IPS-15b (cell line): ENCODE data around the gene RAD54L.
"Not testable (repeated sequence)": the region's sequence is repeated elsewhere in the genome, so short reads cannot be mapped to it uniquely, and the experiment has no call there.

Experiments
- H3K27me3 ChIP-seq: one replicate; pipeline ENCODE4 v1.6.1; 2013; ENCODE audit warnings: low read length; ENCODE audit not compliant: control insufficient read depth, insufficient read depth
- H3K36me3 ChIP-seq: one replicate; pipeline ENCODE4 v1.6.1; 2013; ENCODE audit warnings: low read length; ENCODE audit not compliant: control insufficient read depth, insufficient read depth
- H3K4me1 ChIP-seq: one replicate; pipeline ENCODE4 v1.6.1; 2013; ENCODE audit warnings: mild to moderate bottlenecking, low read length; ENCODE audit not compliant: control insufficient read depth, insufficient read depth
- H3K4me3 ChIP-seq: one replicate; pipeline ENCODE4 v1.5.1; 2013; ENCODE audit warnings: low read depth, low read length
- H3K9ac ChIP-seq: one replicate; pipeline ENCODE4 v1.6.1; 2013; ENCODE audit warnings: low read depth, mild to moderate bottlenecking, low read length
- H3K9me3 ChIP-seq: one replicate; pipeline ENCODE4 v1.6.1; 2013; ENCODE audit warnings: mild to moderate bottlenecking, low read length; ENCODE audit not compliant: control insufficient read depth, insufficient read depth

The RAD54L gene

DNA sequence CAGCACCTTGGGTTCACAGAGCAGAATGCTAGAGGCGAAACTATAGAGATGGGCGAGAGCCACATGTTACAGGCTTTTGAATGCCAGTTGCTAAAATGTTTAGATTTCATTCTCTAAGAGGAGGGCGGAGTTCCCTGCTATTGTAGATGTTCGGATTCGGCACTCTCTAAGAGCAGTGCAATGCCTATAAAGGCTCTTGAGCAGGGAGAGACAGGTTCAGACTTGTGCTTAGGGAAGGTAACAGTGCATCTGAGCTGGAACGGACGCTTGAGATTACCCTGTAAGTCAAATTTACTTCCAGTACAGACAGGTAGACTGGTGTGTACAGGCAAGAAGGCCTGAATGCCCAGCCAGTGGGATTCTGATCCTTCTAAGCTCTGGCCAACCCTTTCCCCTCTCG, 29.1 kb upstream of the RAD54L start:
- Histone ChIP-seq H3K4me1 (peaks cover 11% of the 10 kb centered on the region), H3K9ac (no peak overlapping the region), H3K27me3 (no peaks in the 10 kb centered on the region), H3K36me3 (peaks cover 2% of the 10 kb centered on the region), H3K4me3 (no peak overlapping the region), H3K9me3 (no peaks in the 10 kb centered on the region)

GRCh38 chr1:46219551-46220520, 27.7 kb upstream of the RAD54L start:
- Histone ChIP-seq H3K36me3 (peaks cover 2% of the 10 kb centered on the region), H3K4me3 (no peak overlapping the region), H3K27me3 (no peaks in the 10 kb centered on the region), H3K9ac (no peak overlapping the region), H3K4me1 (peaks cover 14% of the 10 kb centered on the region), H3K9me3 (no peaks in the 10 kb centered on the region)

DNA sequence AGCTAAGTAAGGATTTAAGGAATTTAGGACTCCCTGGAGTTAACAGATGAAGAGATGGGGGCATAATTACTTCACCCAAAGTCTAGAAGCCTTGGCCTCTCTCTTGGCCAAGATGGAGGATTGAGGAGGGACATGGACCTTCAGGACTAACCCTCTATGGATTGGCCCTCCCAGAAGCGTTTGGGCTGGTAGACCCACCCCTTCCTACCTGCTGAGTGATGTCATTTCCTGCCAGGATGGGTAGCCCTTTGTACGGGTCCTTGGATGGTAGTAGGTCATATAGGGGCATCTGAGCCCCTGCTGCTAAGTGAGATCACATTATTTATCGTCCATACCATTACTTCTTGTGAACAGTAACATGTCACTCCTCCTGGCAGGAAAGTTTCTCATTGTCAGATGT, 26.8 kb upstream of the RAD54L start:
- H3K9ac ChIP-seq, result no peak overlapping the region
- no peaks in the 10 kb centered on the region for H3K27me3 ChIP-seq
- peaks cover 14% of the 10 kb centered on the region for H3K4me1 ChIP-seq
- H3K4me3 ChIP-seq, result no peak overlapping the region
- no peaks in the 10 kb centered on the region for H3K9me3 ChIP-seq
- H3K36me3 ChIP-seq, result peaks cover 2% of the 10 kb centered on the region

DNA sequence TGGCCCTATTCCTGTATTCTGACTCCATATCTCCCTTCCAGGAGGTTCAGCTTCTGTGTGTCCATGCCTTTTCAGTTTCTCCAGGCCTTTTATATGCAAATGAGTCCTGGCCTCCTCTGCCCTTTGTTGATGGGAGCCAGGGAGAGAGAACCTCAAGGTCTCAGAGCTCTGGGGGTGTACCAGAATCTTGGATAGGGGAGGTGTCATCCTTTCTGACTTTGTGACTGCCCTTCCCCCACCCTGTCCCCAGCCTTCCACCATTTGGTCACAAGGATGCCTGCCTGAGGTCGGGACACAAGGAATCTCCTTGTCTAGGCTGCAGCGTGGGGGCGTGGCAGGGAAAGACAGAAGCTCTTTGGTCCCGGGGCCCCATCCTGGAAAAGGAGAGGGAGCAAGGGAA, 25.8 kb upstream of the RAD54L start:
- Histone ChIP-seq H3K4me1 (peaks cover 14% of the 10 kb centered on the region), H3K9me3 (no peaks in the 10 kb centered on the region), H3K4me3 (no peak overlapping the region), H3K36me3 (peaks cover 2% of the 10 kb centered on the region), H3K9ac (no peak overlapping the region), H3K27me3 (no peaks in the 10 kb centered on the region)

DNA sequence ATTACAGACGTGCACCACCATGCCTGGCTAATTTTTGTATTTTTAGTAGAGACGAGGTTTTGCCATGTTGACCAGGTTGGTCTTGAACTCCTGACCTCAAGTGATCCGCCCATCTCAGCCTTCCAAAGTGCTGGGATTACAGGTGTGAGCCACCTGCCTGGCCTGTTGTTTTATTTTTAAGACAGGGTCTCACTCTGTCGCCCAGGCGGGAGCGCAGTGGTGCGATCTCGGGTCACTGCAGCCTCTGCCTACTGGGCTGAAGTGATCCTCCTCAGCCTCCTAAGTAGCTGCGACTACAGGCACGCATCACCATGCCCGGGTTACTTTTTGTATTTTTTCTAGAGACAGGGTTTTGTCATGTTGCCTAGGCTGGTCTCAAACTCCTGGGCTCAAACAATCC, 24.5 kb upstream of the RAD54L start:
- H3K4me3 ChIP-seq, H3K9me3 ChIP-seq, H3K9ac ChIP-seq, H3K27me3 ChIP-seq, H3K36me3 ChIP-seq: not testable (repeated sequence)
- H3K4me1 ChIP-seq, result peaks cover 14% of the 10 kb centered on the region

DNA sequence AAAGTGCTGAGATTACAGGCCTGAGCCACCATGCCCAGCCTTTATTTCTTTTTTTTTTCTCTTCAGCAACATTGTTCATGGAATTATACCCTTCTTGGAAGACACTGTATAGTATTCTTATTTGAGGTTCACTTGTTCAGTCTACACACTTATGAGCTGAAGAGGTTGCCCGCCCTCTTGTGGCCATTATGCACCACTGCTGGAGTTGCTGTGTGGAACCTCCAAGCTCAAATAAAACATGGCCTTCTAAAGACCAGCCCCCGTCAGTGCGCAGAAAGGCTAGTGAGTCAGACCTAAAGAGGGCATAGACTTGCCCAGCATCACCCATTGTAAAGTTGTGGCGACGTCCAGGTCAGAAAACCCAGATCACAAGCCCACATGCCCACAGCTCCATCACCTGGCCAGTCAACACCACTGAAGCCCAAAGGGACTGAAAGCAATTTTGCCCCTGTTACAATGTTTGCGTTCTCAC, 24.1 kb upstream of the RAD54L start:
- Histone ChIP-seq H3K4me3 (no peak overlapping the region), H3K27me3 (no peaks in the 10 kb centered on the region), H3K9ac (no peak overlapping the region), H3K4me1 (peaks cover 14% of the 10 kb centered on the region), H3K9me3 (no peaks in the 10 kb centered on the region), H3K36me3 (peaks cover 2% of the 10 kb centered on the region)

- no peaks in the 10 kb centered on the region for H3K9me3 ChIP-seq
- no peak overlapping the region for H3K9ac ChIP-seq
- no peak overlapping the region for H3K4me3 ChIP-seq
- H3K4me1 ChIP-seq, result peaks cover 14% of the 10 kb centered on the region
- no peaks in the 10 kb centered on the region for H3K36me3 ChIP-seq
- no peaks in the 10 kb centered on the region for H3K27me3 ChIP-seq
Observed at GRCh38 chr1:46224966-46225365, 22.6 kb upstream of the RAD54L start.

GRCh38 chr1:46231231-46231630, 16.3 kb upstream of the RAD54L start:
- not testable (repeated sequence) for H3K4me1 ChIP-seq, H3K27me3 ChIP-seq, H3K9me3 ChIP-seq, H3K36me3 ChIP-seq, H3K9ac ChIP-seq, H3K4me3 ChIP-seq

DNA sequence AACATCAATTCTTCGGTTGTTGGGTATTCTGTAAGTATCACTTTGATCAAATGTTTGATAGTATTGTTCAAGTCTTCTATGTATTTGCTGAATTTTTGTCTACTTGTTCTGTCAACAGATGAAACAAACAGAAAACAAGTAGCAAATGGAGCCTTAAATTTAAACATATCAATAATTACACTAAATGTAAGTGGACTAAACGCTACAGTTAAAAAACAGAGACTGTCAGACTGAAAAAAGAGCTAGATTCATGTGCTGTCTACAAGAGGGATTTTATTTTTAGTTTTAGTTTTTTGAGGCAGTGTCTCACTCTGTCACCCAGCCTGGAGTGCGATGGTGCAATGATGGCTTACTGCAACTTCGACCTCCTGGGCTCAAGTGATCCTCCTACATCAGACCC, 10.7 kb upstream of the RAD54L start:
- Histone ChIP-seq H3K4me3 (no peak overlapping the region), H3K36me3 (no peaks in the 10 kb centered on the region), H3K4me1 (no peaks in the 10 kb centered on the region), H3K9me3 (peaks cover 8% of the 10 kb centered on the region), H3K27me3 (no peaks in the 10 kb centered on the region), H3K9ac (no peak overlapping the region)

DNA sequence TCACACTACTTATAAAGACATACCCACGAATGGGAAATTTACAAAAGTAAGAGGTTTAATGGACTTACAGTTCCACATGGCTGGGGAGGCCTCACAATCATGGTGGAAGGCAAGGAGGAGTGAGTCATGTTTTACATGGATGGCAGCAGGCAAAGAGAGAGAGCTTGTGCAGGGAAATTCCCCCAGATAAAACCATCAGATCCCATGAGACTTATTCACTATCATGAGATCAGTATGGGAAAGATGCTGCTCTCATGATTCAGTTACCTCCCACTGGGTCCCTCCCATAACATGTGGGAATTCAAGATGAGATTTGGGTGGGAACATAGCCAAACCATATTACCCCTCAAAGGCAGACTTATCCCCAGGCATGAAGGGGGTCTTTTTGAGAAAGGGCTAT, 8.7 kb upstream of the RAD54L start:
- not testable (repeated sequence) for H3K27me3 ChIP-seq, H3K9me3 ChIP-seq, H3K4me1 ChIP-seq, H3K9ac ChIP-seq, H3K36me3 ChIP-seq, H3K4me3 ChIP-seq

DNA sequence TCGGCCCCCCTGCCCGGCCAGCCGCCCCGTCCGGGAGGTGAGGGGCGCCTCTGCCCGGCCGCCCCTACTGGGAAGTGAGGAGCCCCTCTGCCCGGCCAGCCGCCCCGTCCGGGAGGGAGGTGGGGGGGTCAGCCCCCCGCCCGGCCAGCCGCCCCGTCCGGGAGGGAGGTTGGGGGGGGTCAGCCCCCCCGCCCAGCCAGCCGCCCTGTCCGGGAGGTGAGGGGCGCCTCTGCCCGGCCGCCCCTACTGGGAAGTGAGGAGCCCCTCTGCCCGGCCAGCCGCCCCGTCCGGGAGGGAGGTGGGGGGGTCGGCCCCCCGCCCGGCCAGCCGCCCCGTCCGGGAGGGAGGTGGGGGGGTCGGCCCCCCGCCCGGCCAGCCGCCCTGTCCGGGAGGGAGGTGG, 5.8 kb upstream of the RAD54L start:
- H3K9ac ChIP-seq, H3K9me3 ChIP-seq, H3K36me3 ChIP-seq, H3K4me3 ChIP-seq, H3K4me1 ChIP-seq, H3K27me3 ChIP-seq: not testable (repeated sequence)

GRCh38 chr1:46242918-46243317, 4.6 kb upstream of the RAD54L start:
- peaks cover 2% of the 10 kb centered on the region for H3K4me1 ChIP-seq
- H3K9ac ChIP-seq, result no peak overlapping the region
- H3K9me3 ChIP-seq, result no peaks in the 10 kb centered on the region
- H3K27me3 ChIP-seq, result no peaks in the 10 kb centered on the region
- H3K36me3 ChIP-seq, result no peaks in the 10 kb centered on the region
- H3K4me3 ChIP-seq, result no peak overlapping the region
